Measurements from ENCODE around the gene SDK2. TPM values are rescaled to one million over a fixed set of nuclear protein-coding genes. Genes with fewer than 3 reads are reported as not detected.

Gene SDK2
- total and polyA plus RNA-seq, 2 of the 4 experiments (the other 2 are of a cell fraction), result under 0.01 to 0.03 TPM

DNA sequence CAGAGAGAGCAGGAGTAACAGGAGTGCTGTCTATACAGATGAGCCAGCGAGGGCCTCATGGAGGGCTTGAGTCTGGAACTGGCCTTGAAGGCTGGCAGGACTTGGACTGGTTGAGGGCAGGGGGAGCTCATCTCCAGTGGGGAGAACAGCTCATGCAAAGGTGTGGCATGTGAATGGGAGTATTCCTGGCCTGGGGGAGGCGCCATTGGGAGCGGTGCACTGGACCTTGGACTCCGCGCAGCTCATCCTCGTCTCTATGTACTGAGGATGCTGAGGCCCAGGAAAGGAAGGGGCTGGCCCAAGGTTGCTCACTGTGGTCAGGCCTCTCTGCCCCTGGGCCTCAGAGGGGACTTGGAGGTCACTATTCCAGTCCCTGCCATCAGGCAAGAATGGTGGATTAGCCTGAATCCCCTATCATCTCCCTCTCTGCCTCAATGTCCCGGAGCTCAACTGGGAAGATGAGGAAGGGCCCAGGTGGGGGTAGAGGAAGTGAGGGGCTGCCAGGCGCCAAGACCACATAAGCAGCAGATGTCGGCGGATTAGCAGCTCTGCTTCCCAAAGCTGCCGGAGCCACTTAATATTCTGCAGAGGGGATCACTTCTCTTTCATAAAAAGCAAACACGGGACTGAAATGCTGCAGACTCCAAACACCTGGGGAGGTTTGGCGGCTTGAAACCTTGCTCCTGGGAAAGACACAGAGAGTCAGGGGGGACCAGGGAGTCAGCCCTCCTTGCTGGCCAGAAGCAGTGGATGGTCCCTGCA lies 88.9 kb downstream of the SDK2 start:
- no peak overlapping the region for H3K4ac ChIP-seq (ENCODE audit: low read depth, low read length)
- no TSS peak for BruUV-seq (replicated peaks)
- POLR2A ChIA-PET (ENCODE audit: unreplicated experiment), result no interaction called here

More for the DNA sequence above, 88.9 kb downstream of the SDK2 start:
- no peak for DNase-seq
- Histone ChIP-seq H3K27me3 (ENCODE audit: control insufficient read depth, insufficient read depth, low read length) (no peaks in the 10 kb centered on the region), H3K14ac (replicated peaks; ENCODE audit: low read depth, low read length) (no peak overlapping the region), H3K9ac (ENCODE audit: low read depth, low read length) (no peak overlapping the region), H3K4me3 (ENCODE audit: insufficient read depth, low read depth, low read length) (no peak overlapping the region), H3K9me3 (ENCODE audit: control insufficient read depth, insufficient read depth, low read length) (no peaks in the 10 kb centered on the region), H3K18ac (ENCODE audit: low read depth, low read length) (no peak overlapping the region), H2AFZ (replicated peaks; ENCODE audit: low read length, poor library complexity) (no peak overlapping the region), H3K56ac (ENCODE audit: extremely low read depth, insufficient read depth, low read length) (no peak overlapping the region), H2BK15ac (ENCODE audit: low read depth, low read length) (no peak overlapping the region), H2BK5ac (ENCODE audit: low read depth, low read length, poor library complexity, severe bottlenecking) (no peak overlapping the region), H4K8ac (ENCODE audit: low read depth in 2 of 2, low read length in 2 of 2) (no peak overlapping the region), H3K79me1 (ENCODE audit: low read depth in 1 of 2, low read length in 2 of 2) (no peaks in the 10 kb centered on the region), H3K4me2 (ENCODE audit: low read depth, low read length) (no peak overlapping the region), H4K5ac (ENCODE audit: low read depth, low read length) (no peak overlapping the region), H4K20me1 (ENCODE audit: insufficient read depth, low read length) (no peaks in the 10 kb centered on the region), H3K36me3 (ENCODE audit: control insufficient read depth, insufficient read depth, low read length) (no peaks in the 10 kb centered on the region), H2BK120ac (ENCODE audit: low read depth, low read length) (no peak overlapping the region), H3K27ac (ENCODE audit: insufficient read depth, low read length) (no peak overlapping the region), H3K23ac (ENCODE audit: low read depth, low read length) (no peak overlapping the region), H3K9me1 (ENCODE audit: insufficient read depth, low read length) (no peaks in the 10 kb centered on the region), H2AK5ac (ENCODE audit: low read depth, low read length) (no peak overlapping the region), H4K91ac (ENCODE audit: insufficient read depth, low read depth, low read length) (no peak overlapping the region), H3K4me1 (ENCODE audit: control insufficient read depth, insufficient read depth, low read length) (no peaks in the 10 kb centered on the region), H2AK9ac (replicated peaks; ENCODE audit: low read depth, low read length, poor library complexity) (no peak overlapping the region), H2BK20ac (ENCODE audit: low read depth, low read length) (no peak overlapping the region)
- dilution Hi-C loops (cut with HindIII; ENCODE audit: low sequenced_read_pairs, unreplicated experiment) (no loop called here), intact Hi-C loops (cut with micrococcal nuclease) (no loop called here), in situ Hi-C loops (cut with MboI; ENCODE audit: low sequenced_read_pairs) (no loop called here)
- 63% methylated on average over 6 of the region's 13 CpGs; no CpG with 5 or more reads in 1 of the 2 experiments for WGBS, 2 experiments (ENCODE audit: extremely low coverage in 2 of 2, insufficient read length in 1 of 2)
- CTCF ChIA-PET, result no interaction called here
- TF ChIP-seq CHD1 (IDR thresholded peaks at IDR 0.05; ENCODE audit: low read depth, low read length) (no peak), POLR2A (IDR thresholded peaks at IDR 0.05; ENCODE audit: low read depth, low read length) (no peak), FOS (IDR thresholded peaks at IDR 0.05; ENCODE audit: low read depth, low read length) (no peak), SMC3 (IDR thresholded peaks at IDR 0.05; ENCODE audit: low read depth, low read length) (no peak), BHLHE40 (IDR thresholded peaks at IDR 0.05; ENCODE audit: low read depth, low read length) (no peak), RCOR1 (IDR thresholded peaks at IDR 0.05; ENCODE audit: insufficient replicate concordance, low read length) (no peak), CEBPB (IDR thresholded peaks at IDR 0.05; ENCODE audit: low read depth, low read length) (no peak), MAFK (IDR thresholded peaks at IDR 0.05; ENCODE audit: low read depth, low read length) (no peak), NFE2L2 (IDR thresholded peaks at IDR 0.05; ENCODE audit: low read depth, low read length) (no peak)
- TF ChIP-seq, protein P1, sequence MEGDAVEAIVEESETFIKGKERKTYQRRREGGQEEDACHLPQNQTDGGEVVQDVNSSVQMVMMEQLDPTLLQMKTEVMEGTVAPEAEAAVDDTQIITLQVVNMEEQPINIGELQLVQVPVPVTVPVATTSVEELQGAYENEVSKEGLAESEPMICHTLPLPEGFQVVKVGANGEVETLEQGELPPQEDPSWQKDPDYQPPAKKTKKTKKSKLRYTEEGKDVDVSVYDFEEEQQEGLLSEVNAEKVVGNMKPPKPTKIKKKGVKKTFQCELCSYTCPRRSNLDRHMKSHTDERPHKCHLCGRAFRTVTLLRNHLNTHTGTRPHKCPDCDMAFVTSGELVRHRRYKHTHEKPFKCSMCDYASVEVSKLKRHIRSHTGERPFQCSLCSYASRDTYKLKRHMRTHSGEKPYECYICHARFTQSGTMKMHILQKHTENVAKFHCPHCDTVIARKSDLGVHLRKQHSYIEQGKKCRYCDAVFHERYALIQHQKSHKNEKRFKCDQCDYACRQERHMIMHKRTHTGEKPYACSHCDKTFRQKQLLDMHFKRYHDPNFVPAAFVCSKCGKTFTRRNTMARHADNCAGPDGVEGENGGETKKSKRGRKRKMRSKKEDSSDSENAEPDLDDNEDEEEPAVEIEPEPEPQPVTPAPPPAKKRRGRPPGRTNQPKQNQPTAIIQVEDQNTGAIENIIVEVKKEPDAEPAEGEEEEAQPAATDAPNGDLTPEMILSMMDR (conservative IDR thresholded peaks at IDR 0.05; ENCODE audit: low read depth, low read length), result no peak
- no peak for ATAC-seq (ENCODE audit: low read depth)
